Measurements from ENCODE around the gene DIS3L2. TPM values are rescaled to one million over a fixed set of nuclear protein-coding genes. Genes with fewer than 3 reads are reported as not detected.

DIS3L2 gene
- total and polyA plus RNA-seq, 2 of the 4 experiments (the other 2 are of a cell fraction), result 14.7 to 19.2 TPM

GRCh38 chr2:232097260-232097659, 135.7 kb downstream of the DIS3L2 start:
- H3K4me2 ChIP-seq (ENCODE audit: low read depth, low read length), result no peak overlapping the region
- H2BK5ac ChIP-seq (ENCODE audit: low read depth, low read length, poor library complexity, severe bottlenecking), result no peak overlapping the region
- no peak overlapping the region for H3K27ac ChIP-seq (ENCODE audit: insufficient read depth, low read length)
- no peak for TF ChIP-seq RCOR1 (IDR thresholded peaks at IDR 0.05; ENCODE audit: insufficient replicate concordance, low read length)
- TF ChIP-seq RFX5 (IDR thresholded peaks at IDR 0.05; ENCODE audit: low read depth, low read length), result no peak
- TF ChIP-seq POLR2A (IDR thresholded peaks at IDR 0.05; ENCODE audit: low read depth, low read length), result no peak
- TF ChIP-seq, protein P1, sequence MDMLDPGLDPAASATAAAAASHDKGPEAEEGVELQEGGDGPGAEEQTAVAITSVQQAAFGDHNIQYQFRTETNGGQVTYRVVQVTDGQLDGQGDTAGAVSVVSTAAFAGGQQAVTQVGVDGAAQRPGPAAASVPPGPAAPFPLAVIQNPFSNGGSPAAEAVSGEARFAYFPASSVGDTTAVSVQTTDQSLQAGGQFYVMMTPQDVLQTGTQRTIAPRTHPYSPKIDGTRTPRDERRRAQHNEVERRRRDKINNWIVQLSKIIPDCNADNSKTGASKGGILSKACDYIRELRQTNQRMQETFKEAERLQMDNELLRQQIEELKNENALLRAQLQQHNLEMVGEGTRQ (IDR thresholded peaks at IDR 0.05; ENCODE audit: low read depth, low read length), result no peak
- TF ChIP-seq, protein P2, sequence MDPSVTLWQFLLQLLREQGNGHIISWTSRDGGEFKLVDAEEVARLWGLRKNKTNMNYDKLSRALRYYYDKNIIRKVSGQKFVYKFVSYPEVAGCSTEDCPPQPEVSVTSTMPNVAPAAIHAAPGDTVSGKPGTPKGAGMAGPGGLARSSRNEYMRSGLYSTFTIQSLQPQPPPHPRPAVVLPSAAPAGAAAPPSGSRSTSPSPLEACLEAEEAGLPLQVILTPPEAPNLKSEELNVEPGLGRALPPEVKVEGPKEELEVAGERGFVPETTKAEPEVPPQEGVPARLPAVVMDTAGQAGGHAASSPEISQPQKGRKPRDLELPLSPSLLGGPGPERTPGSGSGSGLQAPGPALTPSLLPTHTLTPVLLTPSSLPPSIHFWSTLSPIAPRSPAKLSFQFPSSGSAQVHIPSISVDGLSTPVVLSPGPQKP (IDR thresholded peaks at IDR 0.05; ENCODE audit: borderline replicate concordance, low read depth, low read length), result no peak
- TF ChIP-seq BHLHE40 (IDR thresholded peaks at IDR 0.05; ENCODE audit: low read depth, low read length), result no peak
- TF ChIP-seq MAFK (IDR thresholded peaks at IDR 0.05; ENCODE audit: low read depth, low read length), result no peak
- no peak for TF ChIP-seq NFE2L2 (IDR thresholded peaks at IDR 0.05; ENCODE audit: low read depth, low read length)
- no peak for TF ChIP-seq MXI1 (IDR thresholded peaks at IDR 0.05; ENCODE audit: borderline replicate concordance, low read depth, low read length)
- no peak overlapping the region for H4K8ac ChIP-seq (ENCODE audit: low read depth in 2 of 2, low read length in 2 of 2)
- H2AK9ac ChIP-seq (replicated peaks; ENCODE audit: low read depth, low read length, poor library complexity), result no peak overlapping the region
- WGBS, 2 experiments (ENCODE audit: extremely low coverage in 2 of 2, insufficient read length in 1 of 2), result no CpG with 5 or more reads among the region's 1 CpG
- H3K4me1 ChIP-seq (ENCODE audit: control insufficient read depth, insufficient read depth, low read length), result no peaks in the 10 kb centered on the region
- H4K91ac ChIP-seq (ENCODE audit: insufficient read depth, low read depth, low read length), result no peak overlapping the region
- no peaks in the 10 kb centered on the region for H3K27me3 ChIP-seq (ENCODE audit: control insufficient read depth, insufficient read depth, low read length)
- H4K5ac ChIP-seq (ENCODE audit: low read depth, low read length), result no peak overlapping the region
- no peaks in the 10 kb centered on the region for H3K36me3 ChIP-seq (ENCODE audit: control insufficient read depth, insufficient read depth, low read length)
- H2AK5ac ChIP-seq (ENCODE audit: low read depth, low read length), result no peak overlapping the region
- ATAC-seq (ENCODE audit: low read depth), result no peak
- H3K14ac ChIP-seq (replicated peaks; ENCODE audit: low read depth, low read length), result no peak overlapping the region
- no peak overlapping the region for H3K9ac ChIP-seq (ENCODE audit: low read depth, low read length)
- in situ Hi-C loops (cut with MboI; ENCODE audit: low sequenced_read_pairs), result no loop called here
- intact Hi-C loops (cut with micrococcal nuclease), result no loop called here
- no peak overlapping the region for H3K23ac ChIP-seq (ENCODE audit: low read depth, low read length)
- H3K4me3 ChIP-seq (ENCODE audit: insufficient read depth, low read depth, low read length), result no peak overlapping the region
- H2AFZ ChIP-seq (replicated peaks; ENCODE audit: low read length, poor library complexity), result no peak overlapping the region
- no peaks in the 10 kb centered on the region; the same call in 1 of the 2 replicates for H3K9me3 ChIP-seq (ENCODE audit: control insufficient read depth, insufficient read depth, low read length)
- no peak overlapping the region for H3K18ac ChIP-seq (ENCODE audit: low read depth, low read length)
- H2BK20ac ChIP-seq (ENCODE audit: low read depth, low read length), result no peak overlapping the region
- DNase-seq, result no peak
- peaks cover 3 to 5% of the 10 kb centered on the region in 2 experiments; a peak in 1 of 4 replicates for H3K79me1 ChIP-seq (ENCODE audit: low read depth in 1 of 2, low read length in 2 of 2)
- H3K4ac ChIP-seq (ENCODE audit: low read depth, low read length), result no peak overlapping the region
- H4K20me1 ChIP-seq (ENCODE audit: insufficient read depth, low read length), result no peaks in the 10 kb centered on the region
- no peak overlapping the region for H3K56ac ChIP-seq (ENCODE audit: extremely low read depth, insufficient read depth, low read length)
- BruUV-seq (replicated peaks), result no TSS peak
- CTCF ChIA-PET, result no interaction called here
- H2BK15ac ChIP-seq (ENCODE audit: low read depth, low read length), result no peak overlapping the region
- POLR2A ChIA-PET (ENCODE audit: unreplicated experiment), result no interaction called here
- no peaks in the 10 kb centered on the region for H3K9me1 ChIP-seq (ENCODE audit: insufficient read depth, low read length)
- no peak overlapping the region for H2BK120ac ChIP-seq (ENCODE audit: low read depth, low read length)
- dilution Hi-C loops (cut with HindIII; ENCODE audit: low sequenced_read_pairs, unreplicated experiment), result no loop called here
